Activated CD4-positive, CD25-positive, alpha-beta regulatory T cell treated with anti-CD3 and anti-CD28 coated beads, Interleukin-2, amount 50 U/mL, for 16 hours (primary cell): ENCODE measurements around the gene SCAF1.

Source experiments
- DNase-seq: peaks from one replicate; pipeline ENCODE4 v3.0.0-alpha.2; 2020; ENCODE audit warnings: low read depth, low spot score

Gene SCAF1

DNA sequence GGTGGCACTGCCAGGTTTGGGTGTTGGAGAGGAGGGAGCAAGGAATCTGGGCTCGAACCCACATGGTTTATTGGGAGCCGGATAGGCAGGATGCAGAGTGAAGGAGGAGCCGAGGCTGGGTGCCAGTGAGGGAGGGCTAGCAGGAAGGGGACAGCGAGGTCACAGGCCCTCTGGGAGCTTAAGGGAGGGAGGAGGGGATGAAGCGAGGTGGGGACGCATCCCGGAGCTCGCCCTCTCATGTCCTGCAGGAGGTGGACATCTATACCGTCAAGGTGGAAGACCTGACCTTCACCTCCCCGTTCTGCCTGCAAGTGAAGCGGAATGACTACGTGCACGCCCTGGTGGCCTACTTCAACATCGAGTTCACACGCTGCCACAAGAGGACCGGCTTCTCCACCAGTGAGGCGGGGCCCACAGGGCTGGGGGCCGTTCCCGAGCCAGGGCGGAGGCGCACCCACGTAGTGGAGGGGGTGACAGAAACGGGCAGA lies 43.9 kb downstream of the SCAF1 start:
- DNase-seq = no peak

DNA sequence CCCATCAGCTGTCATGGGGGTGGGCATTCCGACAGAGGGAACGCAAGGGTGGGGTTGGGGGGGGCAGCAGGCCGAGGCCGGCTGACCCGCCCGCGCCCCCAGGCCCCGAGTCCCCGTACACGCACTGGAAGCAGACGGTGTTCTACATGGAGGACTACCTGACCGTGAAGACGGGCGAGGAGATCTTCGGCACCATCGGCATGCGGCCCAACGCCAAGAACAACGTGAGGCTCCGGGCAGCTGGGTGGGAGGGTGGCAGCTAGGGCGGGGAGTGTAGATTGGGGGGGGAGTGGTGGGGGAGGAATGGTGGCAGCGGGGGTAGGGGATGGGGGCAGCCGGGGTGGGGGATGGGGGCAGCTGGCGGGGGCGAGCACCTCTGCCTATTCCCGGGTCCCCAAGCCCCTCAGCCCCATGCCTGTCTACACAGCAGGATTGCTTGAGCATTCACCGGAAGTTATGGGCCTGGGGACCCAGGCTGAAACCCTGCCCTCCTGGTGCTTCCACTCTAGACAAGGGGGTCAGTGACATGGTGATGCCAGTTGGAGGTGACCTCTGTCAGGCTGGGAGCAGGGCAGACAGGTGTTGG lies 44.6 kb downstream of the SCAF1 start:
- DNase-seq = no peak

DNA sequence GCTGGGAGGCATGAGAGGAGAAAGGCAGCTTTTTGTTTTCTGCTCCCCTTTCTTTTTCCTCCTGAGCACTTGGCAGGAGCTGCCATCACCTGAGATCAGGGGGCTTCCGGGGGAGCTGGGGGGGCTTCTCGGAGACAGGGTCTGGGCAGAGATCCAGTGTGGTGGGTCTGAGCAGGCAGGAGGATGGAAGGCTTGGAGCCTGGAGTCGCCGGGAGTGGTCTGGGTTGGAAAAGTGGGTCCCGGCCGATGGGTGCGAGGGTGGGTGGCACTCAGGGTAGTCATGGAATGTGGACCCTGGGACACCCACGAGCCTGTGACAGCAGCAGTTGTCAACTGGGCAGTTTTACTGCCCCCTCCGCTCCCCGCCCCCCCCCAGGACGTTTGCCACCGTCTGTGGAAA lies 45.1 kb downstream of the SCAF1 start:
- DNase-seq = no peak

- DNase-seq = no peak
Observed at GRCh38 chr19:49687566-49688316, 45.7 kb downstream of the SCAF1 start.

- no peak for DNase-seq
Observed at GRCh38 chr19:49688531-49689132, 46.6 kb downstream of the SCAF1 start.

DNA sequence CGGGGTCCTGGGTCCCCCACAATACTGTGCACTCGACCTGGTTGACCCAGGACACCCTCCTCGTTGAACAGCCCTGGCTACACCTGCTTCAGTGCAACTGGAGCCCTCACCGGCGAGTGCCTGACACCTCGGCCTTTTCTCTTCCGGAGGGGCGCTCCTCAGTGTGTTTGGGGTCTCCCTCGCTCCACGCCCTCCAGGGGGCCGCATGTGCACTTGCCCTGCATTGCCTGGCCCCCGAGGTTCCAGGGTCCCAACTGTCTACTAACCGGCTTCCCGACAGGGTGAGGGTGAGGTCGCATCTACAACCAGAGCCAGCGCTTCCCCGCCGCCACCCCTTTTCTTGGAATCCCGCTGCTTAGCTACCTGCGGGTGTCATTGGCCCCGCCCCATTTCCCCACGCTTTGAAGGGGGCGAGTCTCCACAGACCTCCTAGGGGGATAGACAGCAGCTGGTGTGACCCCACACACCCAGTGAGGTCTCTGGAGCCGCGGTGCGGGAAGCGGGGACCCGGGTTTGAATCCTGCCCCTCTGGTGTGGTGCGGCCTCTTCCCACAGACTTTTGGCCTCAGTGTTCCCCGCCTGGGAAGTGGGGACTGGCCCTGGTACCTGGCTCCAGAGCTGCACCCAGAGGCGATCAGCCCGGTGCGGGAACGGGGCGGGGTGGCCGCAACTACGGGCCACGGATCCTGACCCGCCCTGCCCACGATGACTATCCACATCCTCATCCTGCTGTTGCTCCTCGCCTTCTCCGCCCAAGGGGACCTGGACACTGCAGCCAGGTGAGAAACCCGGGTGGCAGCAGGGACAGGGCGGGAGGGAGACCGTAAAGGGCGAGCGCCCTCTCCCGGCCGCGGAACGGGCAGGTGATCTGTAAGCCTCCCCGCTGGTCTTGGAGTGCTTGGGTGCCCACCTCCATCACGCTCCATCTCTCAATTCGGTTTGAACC lies 47.4 kb downstream of the SCAF1 start, which contains the start of gene ADM5:
ADM5 (plus strand) TSS at position 462 of the 946 bp plus-strand sequence; CDS start at position 706, 244 bp downstream.
- no peak for DNase-seq

DNA sequence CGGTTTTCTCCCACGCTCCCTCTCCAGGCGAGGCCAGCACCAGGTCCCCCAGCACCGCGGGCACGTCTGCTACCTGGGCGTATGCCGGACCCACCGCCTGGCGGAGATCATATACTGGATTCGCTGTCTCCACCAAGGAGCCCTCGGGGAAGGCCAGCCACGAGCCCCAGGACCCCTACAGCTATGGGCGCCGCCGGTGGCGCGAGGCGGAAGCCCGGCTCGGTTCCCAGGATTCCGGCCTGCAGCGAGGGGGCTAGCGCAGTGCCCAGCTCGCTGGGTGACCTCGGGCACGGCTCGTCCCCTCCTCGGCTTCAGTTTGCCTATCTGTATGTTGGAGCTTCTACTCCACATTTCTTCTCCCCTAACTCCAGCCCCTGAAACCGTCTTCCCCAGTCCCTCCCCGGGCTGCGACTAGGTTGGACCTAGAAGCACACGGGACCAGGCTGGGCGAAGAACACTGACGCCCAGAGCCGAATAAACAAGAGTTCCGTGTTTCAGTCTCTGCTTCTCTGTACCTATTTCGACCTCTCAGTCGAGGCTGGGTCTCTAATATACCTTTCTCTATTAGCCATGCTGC lies 48.2 kb downstream of the SCAF1 start:
- DNase-seq = no peak

DNA sequence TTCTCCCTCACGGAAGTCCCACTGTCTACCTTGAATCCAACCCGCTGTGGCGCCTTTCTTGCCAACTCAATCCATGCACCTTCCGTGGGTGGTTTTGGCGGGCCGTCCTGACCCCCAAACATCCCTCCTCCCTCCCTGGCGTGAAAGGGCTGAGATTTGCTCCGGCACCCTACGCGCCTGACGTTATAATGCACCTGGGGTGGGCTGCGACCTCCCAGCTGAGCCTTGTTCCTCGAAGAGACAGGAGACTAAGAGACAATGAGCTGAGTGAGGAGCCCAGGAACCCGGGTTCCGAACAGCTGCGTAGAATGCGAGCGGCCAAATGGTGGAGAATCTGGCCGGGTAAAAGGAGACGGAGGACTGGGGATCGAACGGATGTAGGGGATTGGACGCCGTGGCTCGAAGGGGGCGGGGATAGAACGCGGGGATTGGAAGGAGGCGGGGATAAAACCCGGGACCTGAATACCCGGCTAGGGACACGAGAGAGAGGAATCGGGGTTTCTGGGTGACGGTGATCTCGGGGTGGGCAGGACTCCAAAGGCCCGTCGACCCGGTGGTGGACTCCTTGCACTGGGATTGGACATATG lies 48.7 kb downstream of the SCAF1 start, which contains the start of gene CPT1C:
CPT1C (plus strand) TSS at position 461 of the 587 bp plus-strand sequence. CDS start 1,137 bp downstream, outside the sequence.
- no peak for DNase-seq

DNA sequence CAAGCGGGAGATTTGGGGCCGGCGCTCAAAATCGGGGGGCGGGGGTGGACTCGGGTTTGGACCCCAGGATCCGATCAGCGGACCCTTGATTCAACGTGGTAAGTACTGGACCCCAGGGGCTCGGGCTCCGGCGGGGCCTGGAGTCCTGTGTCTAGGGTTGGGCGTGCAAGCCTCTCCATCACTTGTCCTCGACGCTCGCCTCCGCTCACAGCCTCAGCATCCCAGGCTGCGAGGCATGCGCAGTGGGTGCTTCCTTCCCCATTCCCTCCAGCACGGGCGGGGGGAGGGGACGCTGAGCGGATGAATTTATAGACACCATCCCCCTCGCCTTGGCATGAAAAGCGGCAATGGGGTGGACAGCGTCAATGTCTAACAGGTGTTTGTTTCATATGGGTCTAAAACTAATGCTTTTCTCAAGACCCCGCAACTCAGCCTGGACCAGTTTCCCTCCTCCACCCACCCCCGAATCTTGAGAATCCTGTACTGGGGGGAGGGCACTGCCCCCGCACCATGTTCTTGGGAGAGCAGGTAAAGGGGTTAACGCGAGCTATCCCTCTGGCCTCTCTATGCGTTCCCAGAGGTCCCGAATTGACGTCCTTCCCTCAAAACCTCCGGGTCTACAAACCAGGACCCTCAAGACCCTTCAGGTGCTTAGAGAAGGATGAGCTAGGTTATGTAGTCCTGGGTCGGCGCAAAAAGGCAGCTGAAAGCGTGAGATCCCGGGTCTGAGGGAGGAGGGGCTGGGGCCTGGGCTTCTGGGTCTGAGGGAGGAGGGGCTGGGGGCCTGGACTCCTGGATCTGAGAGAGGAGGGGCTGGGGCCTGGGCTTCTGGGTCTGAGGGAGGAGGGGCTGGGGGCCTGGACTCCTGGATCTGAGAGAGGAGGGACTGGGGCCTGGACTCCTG lies 49.5 kb downstream of the SCAF1 start:
- DNase-seq = no peak

- DNase-seq = no peak
Observed at GRCh38 chr19:49692147-49692506, 50.1 kb downstream of the SCAF1 start.

- DNase-seq = no peak
Observed at GRCh38 chr19:49696115-49696514, 54.1 kb downstream of the SCAF1 start.

- no peak for DNase-seq
Observed at GRCh38 chr19:49696865-49697264, 54.9 kb downstream of the SCAF1 start.

- no peak for DNase-seq
Observed at GRCh38 chr19:49699364-49699763, 57.4 kb downstream of the SCAF1 start.

- DNase-seq = no peak
Observed at GRCh38 chr19:49700563-49700962, 58.6 kb downstream of the SCAF1 start.

GRCh38 chr19:49701271-49701786 lies 59.3 kb downstream of the SCAF1 start:
- no peak for DNase-seq

GRCh38 chr19:49704888-49705642 lies 63.1 kb downstream of the SCAF1 start:
- DNase-seq = no peak

- no peak for DNase-seq
Observed at GRCh38 chr19:49705919-49706318, 63.9 kb downstream of the SCAF1 start.
